ENCODE data around the gene EXOSC10. TPM values are rescaled to one million over a fixed set of nuclear protein-coding genes. Genes with fewer than 3 reads are reported as not detected.

The EXOSC10 gene
- total and polyA plus RNA-seq, 2 of the 13 experiments (the other 11 are each of a cell fraction or from before 2014, with no cell fraction given), result 48.4 to 67.6 TPM

- TF ChIP-seq, protein P1, sequence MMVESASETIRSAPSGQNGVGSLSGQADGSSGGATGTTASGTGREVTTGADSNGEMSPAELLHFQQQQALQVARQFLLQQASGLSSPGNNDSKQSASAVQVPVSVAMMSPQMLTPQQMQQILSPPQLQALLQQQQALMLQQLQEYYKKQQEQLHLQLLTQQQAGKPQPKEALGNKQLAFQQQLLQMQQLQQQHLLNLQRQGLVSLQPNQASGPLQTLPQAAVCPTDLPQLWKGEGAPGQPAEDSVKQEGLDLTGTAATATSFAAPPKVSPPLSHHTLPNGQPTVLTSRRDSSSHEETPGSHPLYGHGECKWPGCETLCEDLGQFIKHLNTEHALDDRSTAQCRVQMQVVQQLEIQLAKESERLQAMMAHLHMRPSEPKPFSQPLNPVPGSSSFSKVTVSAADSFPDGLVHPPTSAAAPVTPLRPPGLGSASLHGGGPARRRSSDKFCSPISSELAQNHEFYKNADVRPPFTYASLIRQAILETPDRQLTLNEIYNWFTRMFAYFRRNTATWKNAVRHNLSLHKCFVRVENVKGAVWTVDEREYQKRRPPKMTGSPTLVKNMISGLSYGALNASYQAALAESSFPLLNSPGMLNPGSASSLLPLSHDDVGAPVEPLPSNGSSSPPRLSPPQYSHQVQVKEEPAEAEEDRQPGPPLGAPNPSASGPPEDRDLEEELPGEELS (CRISPR knock-in tag; IDR thresholded peaks at IDR 0.05), result peak; percentile 25; the same call in 1 of the 2 replicates
- TF ChIP-seq HMG20B (CRISPR knock-in tag; conservative IDR thresholded peaks at IDR 0.05), result no peak
- no peak for TF ChIP-seq ADNP (CRISPR knock-in tag; IDR thresholded peaks at IDR 0.05)
- no peak for TF ChIP-seq XBP1 (CRISPR knock-in tag; IDR thresholded peaks at IDR 0.05)
- TF ChIP-seq REXO4 (CRISPR knock-in tag; IDR thresholded peaks at IDR 0.05; ENCODE audit: borderline replicate concordance), result no peak
- TF ChIP-seq FIP1L1 (IDR thresholded peaks at IDR 0.05; ENCODE audit: borderline replicate concordance, insufficient read depth, low read depth, low read length), result no peak
- TF ChIP-seq MTF1 (CRISPR knock-in tag; IDR thresholded peaks at IDR 0.05), result no peak; the same call in 1 of the 2 replicates
- no peak for TF ChIP-seq ZNF33A (CRISPR knock-in tag; IDR thresholded peaks at IDR 0.05; ENCODE audit: borderline replicate concordance)
- TF ChIP-seq, protein P2, sequence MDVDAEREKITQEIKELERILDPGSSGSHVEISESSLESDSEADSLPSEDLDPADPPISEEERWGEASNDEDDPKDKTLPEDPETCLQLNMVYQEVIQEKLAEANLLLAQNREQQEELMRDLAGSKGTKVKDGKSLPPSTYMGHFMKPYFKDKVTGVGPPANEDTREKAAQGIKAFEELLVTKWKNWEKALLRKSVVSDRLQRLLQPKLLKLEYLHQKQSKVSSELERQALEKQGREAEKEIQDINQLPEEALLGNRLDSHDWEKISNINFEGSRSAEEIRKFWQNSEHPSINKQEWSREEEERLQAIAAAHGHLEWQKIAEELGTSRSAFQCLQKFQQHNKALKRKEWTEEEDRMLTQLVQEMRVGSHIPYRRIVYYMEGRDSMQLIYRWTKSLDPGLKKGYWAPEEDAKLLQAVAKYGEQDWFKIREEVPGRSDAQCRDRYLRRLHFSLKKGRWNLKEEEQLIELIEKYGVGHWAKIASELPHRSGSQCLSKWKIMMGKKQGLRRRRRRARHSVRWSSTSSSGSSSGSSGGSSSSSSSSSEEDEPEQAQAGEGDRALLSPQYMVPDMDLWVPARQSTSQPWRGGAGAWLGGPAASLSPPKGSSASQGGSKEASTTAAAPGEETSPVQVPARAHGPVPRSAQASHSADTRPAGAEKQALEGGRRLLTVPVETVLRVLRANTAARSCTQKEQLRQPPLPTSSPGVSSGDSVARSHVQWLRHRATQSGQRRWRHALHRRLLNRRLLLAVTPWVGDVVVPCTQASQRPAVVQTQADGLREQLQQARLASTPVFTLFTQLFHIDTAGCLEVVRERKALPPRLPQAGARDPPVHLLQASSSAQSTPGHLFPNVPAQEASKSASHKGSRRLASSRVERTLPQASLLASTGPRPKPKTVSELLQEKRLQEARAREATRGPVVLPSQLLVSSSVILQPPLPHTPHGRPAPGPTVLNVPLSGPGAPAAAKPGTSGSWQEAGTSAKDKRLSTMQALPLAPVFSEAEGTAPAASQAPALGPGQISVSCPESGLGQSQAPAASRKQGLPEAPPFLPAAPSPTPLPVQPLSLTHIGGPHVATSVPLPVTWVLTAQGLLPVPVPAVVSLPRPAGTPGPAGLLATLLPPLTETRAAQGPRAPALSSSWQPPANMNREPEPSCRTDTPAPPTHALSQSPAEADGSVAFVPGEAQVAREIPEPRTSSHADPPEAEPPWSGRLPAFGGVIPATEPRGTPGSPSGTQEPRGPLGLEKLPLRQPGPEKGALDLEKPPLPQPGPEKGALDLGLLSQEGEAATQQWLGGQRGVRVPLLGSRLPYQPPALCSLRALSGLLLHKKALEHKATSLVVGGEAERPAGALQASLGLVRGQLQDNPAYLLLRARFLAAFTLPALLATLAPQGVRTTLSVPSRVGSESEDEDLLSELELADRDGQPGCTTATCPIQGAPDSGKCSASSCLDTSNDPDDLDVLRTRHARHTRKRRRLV (CRISPR knock-in tag; IDR thresholded peaks at IDR 0.05), result no peak
- TF ChIP-seq POLR2A (IDR thresholded peaks at IDR 0.05; ENCODE audit: insufficient read depth in 1 of 2, low read depth in 2 of 2, low read length in 2 of 2), result peak; percentile 67 to 77; a peak in 2 of 4 replicates
- TF ChIP-seq ZNF468 (CRISPR knock-in tag; IDR thresholded peaks at IDR 0.05), result 0 out of 2 replicates have a peak, but pooled peaks have one; percentile 58
- no peak; the same call in 1 of the 2 replicates for TF ChIP-seq SOX13 (IDR thresholded peaks at IDR 0.05)
- no peak for TF ChIP-seq SOX13 (CRISPR knock-in tag; conservative IDR thresholded peaks at IDR 0.05 in 1 of 2, IDR thresholded peaks at IDR 0.05 in 1 of 2)
- TF ChIP-seq, protein P3, sequence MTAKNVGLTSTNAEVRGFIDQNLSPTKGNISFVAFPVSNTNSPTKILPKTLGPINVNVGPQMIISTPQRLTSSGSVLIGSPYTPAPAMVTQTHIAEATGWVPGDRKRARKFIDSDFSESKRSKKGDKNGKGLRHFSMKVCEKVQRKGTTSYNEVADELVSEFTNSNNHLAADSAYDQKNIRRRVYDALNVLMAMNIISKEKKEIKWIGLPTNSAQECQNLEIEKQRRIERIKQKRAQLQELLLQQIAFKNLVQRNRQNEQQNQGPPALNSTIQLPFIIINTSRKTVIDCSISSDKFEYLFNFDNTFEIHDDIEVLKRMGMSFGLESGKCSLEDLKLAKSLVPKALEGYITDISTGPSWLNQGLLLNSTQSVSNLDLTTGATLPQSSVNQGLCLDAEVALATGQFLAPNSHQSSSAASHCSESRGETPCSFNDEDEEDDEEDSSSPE (CRISPR knock-in tag; IDR thresholded peaks at IDR 0.05), result 0 out of 2 replicates have a peak, but pooled peaks have one; percentile 15
- TF ChIP-seq, protein P4, sequence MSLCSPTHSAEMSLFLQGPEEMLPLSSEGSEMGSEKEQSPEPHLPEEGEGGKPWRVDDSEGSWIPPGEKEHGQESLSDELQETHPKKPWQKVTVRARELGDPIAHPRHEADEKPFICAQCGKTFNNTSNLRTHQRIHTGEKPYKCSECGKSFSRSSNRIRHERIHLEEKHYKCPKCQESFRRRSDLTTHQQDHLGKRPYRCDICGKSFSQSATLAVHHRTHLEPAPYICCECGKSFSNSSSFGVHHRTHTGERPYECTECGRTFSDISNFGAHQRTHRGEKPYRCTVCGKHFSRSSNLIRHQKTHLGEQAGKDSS (CRISPR knock-in tag; IDR thresholded peaks at IDR 0.05; ENCODE audit: borderline replicate concordance, low read depth), result no peak
- TF ChIP-seq ATF7-NPFF (CRISPR knock-in tag; IDR thresholded peaks at IDR 0.05; ENCODE audit: low read depth), result no peak
- TF ChIP-seq, protein P5, sequence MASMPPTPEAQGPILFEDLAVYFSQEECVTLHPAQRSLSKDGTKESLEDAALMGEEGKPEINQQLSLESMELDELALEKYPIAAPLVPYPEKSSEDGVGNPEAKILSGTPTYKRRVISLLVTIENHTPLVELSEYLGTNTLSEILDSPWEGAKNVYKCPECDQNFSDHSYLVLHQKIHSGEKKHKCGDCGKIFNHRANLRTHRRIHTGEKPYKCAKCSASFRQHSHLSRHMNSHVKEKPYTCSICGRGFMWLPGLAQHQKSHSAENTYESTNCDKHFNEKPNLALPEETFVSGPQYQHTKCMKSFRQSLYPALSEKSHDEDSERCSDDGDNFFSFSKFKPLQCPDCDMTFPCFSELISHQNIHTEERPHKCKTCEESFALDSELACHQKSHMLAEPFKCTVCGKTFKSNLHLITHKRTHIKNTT (CRISPR knock-in tag; IDR thresholded peaks at IDR 0.05), result no peak
- TF ChIP-seq ZNF224 (CRISPR knock-in tag; IDR thresholded peaks at IDR 0.05), result no peak
These were observed 39.5 kb downstream of the EXOSC10 start, which contains the start of gene SRM (continued) for GRCh38 chr1:11059968-11060830.

Data from HepG2 (cell line).